ENCODE measurements around the gene NTNG1. TPM values are rescaled to one million over a fixed set of nuclear protein-coding genes. Genes with fewer than 3 reads are reported as not detected.

The NTNG1 gene
- total RNA-seq, 2 experiments from 2014 or later = 2.3 to 5.9 TPM

GRCh38 chr1:107267489-107267888 is 126.7 kb downstream of the NTNG1 start:
- Histone ChIP-seq H3K36me3 (ENCODE audit: insufficient read depth, low read length) (no peaks in the 10 kb centered on the region), H3K27ac (ENCODE audit: low read depth, low read length, poor library complexity, severe bottlenecking) (no peak overlapping the region), H3K79me2 (ENCODE audit: insufficient read depth, low read depth, low read length) (no peaks in the 10 kb centered on the region), H3K4me3 (ENCODE audit: low read depth, low read length, poor library complexity, severe bottlenecking) (no peak overlapping the region), H3K4me1 (ENCODE audit: insufficient read depth, low read length, poor library complexity, severe bottlenecking) (peaks cover 14% of the 10 kb centered on the region), H2AFZ (ENCODE audit: low read length) (no peak overlapping the region), H4K20me1 (ENCODE audit: insufficient read depth, low read length) (no peaks in the 10 kb centered on the region), H3K9me3 (ENCODE audit: low read length) (no peaks in the 10 kb centered on the region), H3K4me2 (ENCODE audit: low read length) (no peak overlapping the region), H3K9me2 (ENCODE audit: insufficient read depth, low read length) (no peaks in the 10 kb centered on the region)
- no peak for DNase-seq (ENCODE audit: low spot score)
- CTCF ChIA-PET (ENCODE audit: unreplicated experiment) = no interaction called here
- BruUV-seq (replicated peaks) = no TSS peak
- intact Hi-C loops (cut with micrococcal nuclease; ENCODE audit: unreplicated experiment) = no loop called here
- POLR2A ChIA-PET = no interaction called here
- TF ChIP-seq CTCF (conservative IDR thresholded peaks at IDR 0.05; ENCODE audit: low read length) (no peak), EZH2phosphoT487 (IDR thresholded peaks at IDR 0.05; ENCODE audit: borderline replicate concordance, low read depth, low read length) (no peak)

GRCh38 chr1:107272321-107272720 is 131.5 kb downstream of the NTNG1 start:
- Histone ChIP-seq H2AFZ (ENCODE audit: low read length) (no peak overlapping the region), H3K79me2 (ENCODE audit: insufficient read depth, low read depth, low read length) (no peaks in the 10 kb centered on the region), H3K4me2 (ENCODE audit: low read length) (no peak overlapping the region), H3K4me3 (ENCODE audit: low read depth, low read length, poor library complexity, severe bottlenecking) (no peak overlapping the region), H3K27ac (ENCODE audit: low read depth, low read length, poor library complexity, severe bottlenecking) (no peak overlapping the region), H3K9me2 (ENCODE audit: insufficient read depth, low read length) (no peaks in the 10 kb centered on the region), H3K36me3 (ENCODE audit: insufficient read depth, low read length) (no peaks in the 10 kb centered on the region), H4K20me1 (ENCODE audit: insufficient read depth, low read length) (no peaks in the 10 kb centered on the region), H3K4me1 (ENCODE audit: insufficient read depth, low read length, poor library complexity, severe bottlenecking) (peaks cover 16% of the 10 kb centered on the region), H3K9me3 (ENCODE audit: low read length) (no peaks in the 10 kb centered on the region)
- CTCF ChIA-PET (ENCODE audit: unreplicated experiment) = no interaction called here
- BruUV-seq (replicated peaks) = no TSS peak
- POLR2A ChIA-PET = interaction anchor here (0.5 to 1.7 kb wide), 5 partner anchors 17 to 254 kb away, joined by 3 to 4 read pairs (median 3); no protein-coding TSS in a partner anchor
- intact Hi-C loops (cut with micrococcal nuclease; ENCODE audit: unreplicated experiment) = loop anchor here (10.0 kb wide), 1 partner anchor 182 kb away; no protein-coding TSS in a partner anchor
- TF ChIP-seq EZH2phosphoT487 (IDR thresholded peaks at IDR 0.05; ENCODE audit: borderline replicate concordance, low read depth, low read length) = no peak
- TF ChIP-seq CTCF (conservative IDR thresholded peaks at IDR 0.05; ENCODE audit: low read length) = no peak
- no peak for DNase-seq (ENCODE audit: low spot score)

GRCh38 chr1:107273515-107273914 is 132.7 kb downstream of the NTNG1 start:
- H3K36me3 ChIP-seq (ENCODE audit: insufficient read depth, low read length) = no peaks in the 10 kb centered on the region
- intact Hi-C loops (cut with micrococcal nuclease; ENCODE audit: unreplicated experiment) = loop anchor here (10.0 kb wide), 1 partner anchor 181 kb away; no protein-coding TSS in a partner anchor

More at GRCh38 chr1:107273515-107273914, 132.7 kb downstream of the NTNG1 start:
- Histone ChIP-seq H4K20me1 (ENCODE audit: insufficient read depth, low read length) (no peaks in the 10 kb centered on the region), H3K9me3 (ENCODE audit: low read length) (no peaks in the 10 kb centered on the region), H3K4me2 (ENCODE audit: low read length) (peak overlapping the region; percentile 36), H3K79me2 (ENCODE audit: insufficient read depth, low read depth, low read length) (no peaks in the 10 kb centered on the region), H3K9me2 (ENCODE audit: insufficient read depth, low read length) (no peaks in the 10 kb centered on the region), H2AFZ (ENCODE audit: low read length) (peak overlapping the region; percentile 77), H3K4me1 (ENCODE audit: insufficient read depth, low read length, poor library complexity, severe bottlenecking) (peaks cover 19% of the 10 kb centered on the region), H3K27ac (ENCODE audit: low read depth, low read length, poor library complexity, severe bottlenecking) (no peak overlapping the region), H3K4me3 (ENCODE audit: low read depth, low read length, poor library complexity, severe bottlenecking) (peak overlapping the region; percentile 18)
- no peak for TF ChIP-seq EZH2phosphoT487 (IDR thresholded peaks at IDR 0.05; ENCODE audit: borderline replicate concordance, low read depth, low read length)
- DNase-seq (ENCODE audit: low spot score) = no peak
- BruUV-seq (replicated peaks) = no TSS peak
- CTCF ChIA-PET (ENCODE audit: unreplicated experiment) = interaction anchor here (0.6 to 1.6 kb wide), 2 partner anchors 217 to 256 kb away, joined by 3 to 7 read pairs; no protein-coding TSS in a partner anchor
- POLR2A ChIA-PET = interaction anchor here (0.6 to 1.9 kb wide), 9 partner anchors 9 to 466 kb away, joined by 3 to 6 read pairs (median 3); no protein-coding TSS in a partner anchor
